Effector memory CD8-positive, alpha-beta T cell (primary cell): ENCODE measurements around the gene CFAP74.

Experiments
- ATAC-seq: fragments of 150-1000 bp; cut with Tn5 transposase; replicated peaks from 2 replicates; pipeline ENCODE4 v1.10.0; 2021; ENCODE audit warnings: mild to moderate bottlenecking, moderate library complexity
- DNase-seq, 3 experiments: peaks; one replicate each; pipeline ENCODE4 v3.0.0; 2021
- H3K27ac Mint-ChIP-seq, 2 donors: one replicate each; pipeline ENCODE4 v1.8.0; 2022; ENCODE audit warnings: mild to moderate bottlenecking in 2 of 2, mixed read lengths in 2 of 2, moderate library complexity in 2 of 2
- H3K27me3 Mint-ChIP-seq, 2 donors: one replicate each; pipeline ENCODE4 v1.8.0; 2022; ENCODE audit warnings: mixed read lengths in 2 of 2
- H3K36me3 Mint-ChIP-seq: one replicate; pipeline ENCODE4 v1.8.0; 2022; ENCODE audit warnings: mild to moderate bottlenecking, moderate library complexity, mixed read lengths; ENCODE audit not compliant: insufficient read depth
- H3K4me1 Mint-ChIP-seq, 2 donors: one replicate each; pipeline ENCODE4 v1.8.0; 2022; ENCODE audit warnings: low read depth in 2 of 2, mixed read lengths in 2 of 2
- H3K4me3 Mint-ChIP-seq, 2 donors: one replicate each; pipeline ENCODE4 v1.8.0; 2022; ENCODE audit warnings: mild to moderate bottlenecking in 2 of 2, mixed read lengths in 2 of 2, moderate library complexity in 2 of 2
- H3K9me3 Mint-ChIP-seq, 2 donors: one replicate each; pipeline ENCODE4 v1.8.0; 2022; ENCODE audit warnings: mixed read lengths in 2 of 2

Gene CFAP74

DNA sequence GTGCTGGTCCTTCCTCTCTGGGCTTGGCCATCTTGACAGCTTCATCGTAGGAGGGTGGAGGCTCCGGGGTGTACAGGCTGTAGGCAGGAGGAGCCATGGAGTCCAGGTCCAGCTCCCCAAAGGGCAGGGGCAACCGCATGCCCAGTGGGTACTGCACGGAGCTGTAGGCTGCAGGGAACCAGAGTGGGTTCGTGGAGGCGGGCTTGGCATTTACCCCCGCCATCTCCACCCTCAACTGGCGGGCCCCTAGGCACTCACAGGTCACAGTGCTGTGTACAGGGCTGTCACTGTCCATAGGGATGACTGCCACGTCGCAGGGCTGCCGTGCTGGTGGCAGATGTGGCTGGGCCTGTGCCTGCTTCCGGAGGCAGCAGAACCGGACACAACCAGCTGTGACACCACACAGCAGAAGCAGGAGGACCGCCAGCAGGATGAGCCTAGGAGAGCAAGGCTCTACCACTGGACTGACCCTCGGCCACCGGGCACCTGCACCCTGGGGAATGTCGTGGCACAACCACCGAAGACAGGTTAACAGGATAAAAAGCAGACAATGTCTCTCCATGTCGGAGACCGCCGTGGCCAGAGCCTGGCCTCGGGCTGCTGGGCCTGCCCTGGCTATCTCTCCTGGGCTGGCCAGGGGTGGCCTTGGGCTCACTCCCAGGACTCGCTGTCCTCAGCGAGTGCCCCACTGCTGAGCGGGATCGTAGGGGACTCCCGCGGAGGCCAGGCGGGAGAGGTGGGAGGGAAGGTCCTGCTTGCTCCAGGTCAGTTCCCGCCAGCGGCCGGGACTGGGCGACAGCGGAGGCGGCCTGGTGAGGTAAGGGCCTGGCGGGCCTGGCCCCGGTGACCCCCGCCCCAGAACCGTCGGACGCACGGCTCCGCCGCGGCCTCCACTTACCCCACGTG, 85.3 kb downstream of the CFAP74 start:
- H3K4me1 Mint-ChIP-seq = peaks cover 6 to 7% of the 10 kb centered on the region in 2 donors
- no peaks in the 10 kb centered on the region for H3K9me3 Mint-ChIP-seq
- H3K36me3 Mint-ChIP-seq = peaks cover 9% of the 10 kb centered on the region
- peak overlapping the region; percentile 56 to 60 for H3K4me3 Mint-ChIP-seq
- H3K27ac Mint-ChIP-seq = no peak overlapping the region
- ATAC-seq = no peak
- peaks cover 7 to 11% of the 10 kb centered on the region in 2 donors for H3K27me3 Mint-ChIP-seq
- no peak for DNase-seq

DNA sequence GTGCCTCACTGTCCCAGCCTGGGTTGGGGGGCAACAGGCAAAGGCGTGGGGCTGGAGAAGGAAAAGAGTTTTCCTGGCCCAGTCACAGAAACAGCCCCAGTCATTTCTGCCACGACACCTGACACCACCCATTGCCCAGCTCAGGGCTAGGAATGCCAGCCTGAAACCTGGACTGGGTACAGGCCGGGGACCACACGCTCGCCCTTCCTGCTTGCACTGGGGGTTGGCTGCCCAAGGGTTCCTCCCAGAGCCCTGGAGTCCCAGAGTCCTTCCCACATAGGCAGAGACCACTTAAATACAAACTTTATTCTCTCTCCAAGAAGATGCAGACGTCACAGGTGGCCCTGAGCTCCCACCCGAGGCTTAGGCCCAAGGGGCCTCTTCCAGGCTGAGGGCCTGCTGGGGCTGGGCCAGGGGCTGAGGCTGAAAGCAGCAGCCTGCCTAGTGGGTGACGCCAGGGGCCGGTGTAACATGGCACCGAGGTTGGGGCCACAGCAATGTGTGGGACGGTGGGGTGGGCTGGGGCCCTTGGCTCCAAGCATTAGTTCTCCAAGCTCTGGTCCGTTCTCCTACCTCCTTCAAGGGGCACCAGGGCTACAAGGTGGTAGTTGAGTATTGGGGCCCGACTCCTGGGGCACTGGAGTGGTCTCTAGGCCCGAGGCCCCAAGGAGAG, 86.1 kb downstream of the CFAP74 start:
- peak overlapping the region; percentile 56 to 60 for H3K4me3 Mint-ChIP-seq
- no peaks in the 10 kb centered on the region for H3K9me3 Mint-ChIP-seq
- ATAC-seq = no peak
- H3K36me3 Mint-ChIP-seq = peaks cover 9% of the 10 kb centered on the region
- peaks cover 7 to 11% of the 10 kb centered on the region in 2 donors for H3K27me3 Mint-ChIP-seq
- H3K4me1 Mint-ChIP-seq = peaks cover 6 to 7% of the 10 kb centered on the region in 2 donors
- no peak for DNase-seq
- peak overlapping the region in 1 of 2 donors; percentile 25 for H3K27ac Mint-ChIP-seq

DNA sequence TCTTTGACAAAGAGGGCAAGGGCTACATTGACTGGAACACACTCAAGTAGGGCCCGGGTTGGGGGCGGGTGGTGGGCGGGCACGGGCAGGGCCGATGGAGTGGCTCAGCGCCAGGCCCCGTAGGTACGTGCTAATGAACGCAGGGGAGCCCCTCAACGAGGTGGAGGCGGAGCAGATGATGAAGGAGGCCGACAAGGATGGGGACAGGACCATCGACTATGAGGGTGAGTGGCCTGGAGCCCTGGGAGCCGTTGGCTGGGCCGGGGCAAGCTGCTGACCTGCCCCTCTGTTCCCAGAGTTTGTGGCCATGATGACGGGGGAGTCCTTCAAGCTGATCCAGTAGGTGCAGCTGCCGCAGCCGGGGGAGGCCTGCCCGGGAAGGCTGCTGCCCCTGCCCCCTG, 86.7 kb downstream of the CFAP74 start:
- H3K27ac Mint-ChIP-seq = no peak overlapping the region
- peaks cover 7 to 11% of the 10 kb centered on the region in 2 donors for H3K27me3 Mint-ChIP-seq
- H3K4me1 Mint-ChIP-seq = peaks cover 6 to 7% of the 10 kb centered on the region in 2 donors
- ATAC-seq (no peak), DNase-seq (no peak)
- no peak overlapping the region for H3K4me3 Mint-ChIP-seq
- H3K9me3 Mint-ChIP-seq = no peaks in the 10 kb centered on the region
- H3K36me3 Mint-ChIP-seq = peaks cover 9% of the 10 kb centered on the region

DNA sequence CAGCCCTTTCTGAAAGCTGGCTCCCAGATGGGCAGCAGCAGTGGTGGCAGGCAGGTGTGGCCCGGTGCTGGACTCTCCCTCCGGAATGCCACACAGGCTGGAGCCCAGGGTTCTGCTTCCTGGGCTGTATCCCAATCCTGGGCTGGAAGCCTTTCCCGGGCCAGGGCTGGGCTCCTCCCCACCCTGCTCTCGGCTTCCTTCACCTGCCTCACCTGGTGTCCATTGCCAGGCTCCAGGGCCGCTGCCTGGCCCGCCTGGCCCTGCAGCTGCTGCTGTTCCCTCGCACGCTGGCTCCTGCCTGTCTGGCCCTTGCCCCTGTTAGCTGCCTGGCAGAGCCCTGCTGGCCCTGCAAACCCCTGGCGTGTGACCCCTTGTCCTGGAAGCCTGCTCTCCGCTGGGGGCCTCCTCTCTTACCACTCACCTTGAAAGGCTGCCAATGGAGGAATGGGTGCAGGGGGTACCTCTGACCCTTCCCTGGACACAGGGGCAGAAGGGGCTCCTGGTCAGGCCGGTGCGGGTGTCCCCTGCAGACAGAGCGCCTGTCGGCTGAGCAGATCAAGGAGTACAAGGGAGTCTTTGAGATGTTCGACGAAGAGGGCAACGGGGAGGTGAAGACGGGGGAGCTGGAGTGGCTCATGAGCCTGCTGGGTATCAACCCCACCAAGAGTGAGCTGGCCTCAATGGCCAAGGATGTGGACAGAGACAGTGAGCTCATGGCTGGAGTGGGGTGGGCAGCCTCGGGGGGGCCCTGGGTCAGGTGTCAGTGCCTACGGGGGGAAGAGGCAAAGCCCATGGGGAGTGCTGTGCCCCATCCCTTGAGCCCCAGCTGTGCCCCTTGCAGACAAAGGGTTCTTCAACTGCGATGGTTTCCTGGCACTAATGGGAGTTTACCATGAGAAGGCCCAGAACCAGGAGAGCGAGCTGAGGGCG, 87.4 kb downstream of the CFAP74 start:
- peaks cover 7 to 11% of the 10 kb centered on the region in 2 donors for H3K27me3 Mint-ChIP-seq
- peak overlapping the region in 1 of 2 donors; percentile 29 for H3K4me3 Mint-ChIP-seq
- DNase-seq = no peak
- H3K4me1 Mint-ChIP-seq = peaks cover 7 to 8% of the 10 kb centered on the region in 2 donors
- ATAC-seq = no peak
- no peaks in the 10 kb centered on the region for H3K9me3 Mint-ChIP-seq
- H3K27ac Mint-ChIP-seq = no peak overlapping the region
- H3K36me3 Mint-ChIP-seq = peaks cover 9% of the 10 kb centered on the region

DNA sequence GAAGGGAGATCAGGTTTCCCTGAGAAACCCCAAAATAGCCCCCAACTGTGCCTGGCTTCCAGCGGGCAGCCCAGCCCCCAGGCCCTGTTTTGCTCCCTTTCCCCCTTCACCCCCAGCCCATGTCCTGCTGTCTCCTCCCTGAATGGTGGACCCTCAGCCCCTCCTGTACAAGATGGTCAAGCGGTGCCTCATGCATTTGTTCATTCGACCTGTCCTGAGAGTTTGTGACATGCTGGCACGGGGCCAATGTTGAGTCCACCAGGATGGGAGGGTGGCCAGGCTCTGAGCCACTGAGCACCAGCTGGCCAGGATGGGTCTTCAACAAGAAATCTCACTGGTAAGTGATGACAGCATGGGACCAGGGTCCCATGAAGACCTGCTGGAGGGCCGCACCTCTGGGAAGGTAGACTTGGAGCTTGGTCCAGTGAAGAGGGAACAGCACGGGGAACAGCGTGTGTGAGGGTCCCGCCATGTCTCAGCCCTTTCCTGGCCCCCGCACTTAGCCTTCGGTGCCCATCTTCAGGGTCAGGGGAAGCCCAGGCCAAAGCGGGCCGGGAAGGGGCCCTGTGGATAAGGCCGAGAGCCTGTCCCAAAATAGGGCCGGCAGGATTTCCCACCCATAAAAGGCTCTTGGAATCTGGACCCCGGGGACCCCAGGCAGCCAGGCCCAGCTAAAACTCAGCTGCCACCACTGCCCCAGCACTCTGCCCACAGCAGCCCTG, 88.5 kb downstream of the CFAP74 start, which contains the start of gene CALML6:
CALML6 (plus strand) TSS at position 290 of the 722 bp plus-strand sequence; CDS start at position 311, 21 bp downstream.
- no peak for ATAC-seq
- H3K36me3 Mint-ChIP-seq = peaks cover 9% of the 10 kb centered on the region
- no peak for DNase-seq
- peaks cover 7 to 11% of the 10 kb centered on the region in 2 donors for H3K27me3 Mint-ChIP-seq
- no peak within 1 kb of the TSS for H3K27ac Mint-ChIP-seq
- peaks cover 11% of the 10 kb centered on the region in 2 donors for H3K4me1 Mint-ChIP-seq
- H3K9me3 Mint-ChIP-seq = no peaks in the 10 kb centered on the region
- no peak within 1 kb of the TSS for H3K4me3 Mint-ChIP-seq

DNA sequence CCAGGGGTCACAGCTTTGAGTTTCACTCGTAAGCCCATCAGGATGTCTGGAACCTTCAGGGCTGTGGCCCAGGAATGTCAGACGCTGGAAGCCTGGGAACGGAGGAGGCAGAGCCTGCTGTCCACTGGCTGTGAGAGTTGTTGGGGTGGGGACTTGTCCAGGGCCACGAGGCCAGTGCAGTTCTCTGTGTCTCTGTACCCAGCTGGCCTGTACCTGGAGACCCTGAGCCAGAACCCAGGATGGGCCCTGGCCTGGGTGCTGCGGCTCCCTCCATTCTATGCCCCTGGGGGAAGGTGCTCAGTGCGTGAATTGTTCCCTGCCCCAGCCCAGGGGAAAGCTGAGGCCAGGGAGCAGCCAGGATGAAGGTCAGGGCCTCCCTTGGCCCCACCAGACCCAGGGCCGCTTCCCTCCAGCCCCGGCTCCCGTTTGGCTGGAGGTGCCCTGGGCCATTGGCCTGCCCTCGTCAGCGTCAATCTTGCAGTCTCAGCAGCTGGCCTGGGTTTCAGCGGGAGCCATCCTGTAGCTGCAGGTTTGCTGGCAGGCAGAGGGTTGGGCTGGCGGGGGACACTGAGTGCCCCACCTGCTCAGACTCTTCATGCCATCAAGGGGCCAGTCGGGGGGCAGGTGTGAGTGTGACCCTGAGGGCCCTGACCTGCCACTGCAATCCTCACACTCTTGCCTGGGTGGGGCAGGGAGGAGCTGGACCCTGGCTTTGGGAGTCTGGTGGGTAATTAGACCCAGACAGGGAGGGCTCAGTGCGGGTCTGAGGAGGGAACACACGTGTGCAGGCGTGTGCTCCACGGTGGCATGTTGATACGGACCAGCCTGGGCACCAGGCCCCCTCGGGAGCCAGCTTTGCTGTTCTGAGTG, 89.2 kb downstream of the CFAP74 start:
- no peak for DNase-seq

DNA sequence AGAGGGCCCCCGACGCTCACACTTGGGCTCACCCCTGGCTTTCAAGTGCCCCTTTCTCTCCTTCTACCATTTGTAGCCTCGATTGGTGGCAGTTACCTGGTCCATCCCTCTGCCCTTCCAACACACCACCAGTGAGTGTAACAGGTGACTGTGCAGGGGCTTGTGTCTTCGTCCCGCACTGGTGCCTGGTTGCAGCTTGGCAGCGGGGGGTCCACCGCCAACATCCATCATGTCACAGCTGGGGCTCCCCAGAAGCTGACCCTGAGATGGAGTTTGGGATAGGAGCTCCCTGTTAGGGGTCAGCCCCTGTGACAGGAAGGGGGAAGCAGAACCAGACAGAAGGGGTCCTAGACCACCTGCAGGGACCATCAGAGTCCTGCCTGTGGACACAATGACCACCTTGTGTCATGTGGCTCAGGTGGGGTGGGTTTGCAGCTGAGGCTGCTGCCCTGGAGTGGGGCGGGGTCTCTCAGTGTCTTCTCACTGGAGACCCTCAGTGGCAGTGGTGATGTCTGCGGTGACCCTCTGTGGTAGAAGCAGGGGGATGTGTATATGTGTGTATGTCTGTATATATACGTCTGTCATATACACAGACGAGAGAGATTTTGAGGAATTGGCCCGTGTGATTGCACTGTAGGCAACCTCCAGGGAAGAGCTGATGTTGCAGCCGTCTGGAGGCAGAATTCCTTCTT, 92.1 kb downstream of the CFAP74 start:
- Mint-ChIP-seq H3K36me3 (peaks cover 5% of the 10 kb centered on the region), H3K27ac (peak overlapping the region in 1 of 2 donors; percentile 65), H3K27me3 (peaks cover 7 to 11% of the 10 kb centered on the region in 2 donors), H3K9me3 (no peaks in the 10 kb centered on the region), H3K4me3 (no peak overlapping the region), H3K4me1 (peaks cover 14 to 16% of the 10 kb centered on the region in 2 donors)
- DNase-seq = no peak
- no peak for ATAC-seq

More for the DNA sequence above, 89.2 kb downstream of the CFAP74 start:
- H3K4me3 Mint-ChIP-seq = no peak overlapping the region
- H3K36me3 Mint-ChIP-seq = peaks cover 7% of the 10 kb centered on the region
- no peaks in the 10 kb centered on the region for H3K9me3 Mint-ChIP-seq
- peaks cover 7 to 11% of the 10 kb centered on the region in 2 donors for H3K27me3 Mint-ChIP-seq
- no peak for ATAC-seq
- H3K27ac Mint-ChIP-seq = no peak overlapping the region
- H3K4me1 Mint-ChIP-seq = peaks cover 14 to 15% of the 10 kb centered on the region in 2 donors

DNA sequence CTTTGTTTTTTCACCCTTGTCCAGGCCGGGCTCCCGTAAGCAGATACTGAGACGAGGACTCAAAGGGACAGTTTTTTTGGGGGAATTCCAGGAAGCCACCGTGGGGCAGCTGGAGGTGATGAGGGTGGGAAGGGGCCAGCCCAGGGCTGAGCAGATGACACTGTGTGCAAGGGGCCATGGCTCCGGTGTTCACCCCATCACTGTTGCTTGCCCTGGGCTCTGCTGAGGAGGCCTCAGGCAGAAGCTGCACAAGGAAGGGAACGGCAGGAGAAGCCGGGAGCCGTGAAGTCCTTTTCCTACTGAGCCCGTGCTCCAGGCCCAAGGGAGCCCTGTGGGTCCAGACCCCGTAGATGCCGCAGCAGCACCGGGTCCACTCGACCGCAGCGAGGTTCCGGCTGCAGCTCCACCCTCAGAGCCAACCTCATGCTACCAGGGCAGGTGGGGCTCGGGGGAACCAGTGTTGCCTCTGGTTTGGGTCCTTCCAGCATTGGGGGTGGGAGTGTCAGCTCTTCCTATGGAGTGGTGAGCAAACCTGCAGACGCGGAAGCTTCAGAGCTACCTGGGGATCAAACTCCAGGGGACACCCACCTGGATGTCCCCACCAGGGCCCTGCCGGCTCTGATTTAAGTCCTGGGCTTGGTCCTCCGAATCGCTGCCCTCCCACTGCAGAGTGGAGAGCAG, 92.8 kb downstream of the CFAP74 start:
- peaks cover 7 to 11% of the 10 kb centered on the region in 2 donors for H3K27me3 Mint-ChIP-seq
- no peaks in the 10 kb centered on the region for H3K9me3 Mint-ChIP-seq
- ATAC-seq (no peak), DNase-seq (no peak)
- peak overlapping the region; percentile 69 to 79 for H3K4me3 Mint-ChIP-seq
- peaks cover 15 to 18% of the 10 kb centered on the region in 2 donors for H3K4me1 Mint-ChIP-seq
- H3K36me3 Mint-ChIP-seq = peaks cover 7% of the 10 kb centered on the region
- H3K27ac Mint-ChIP-seq = peak overlapping the region; percentile 90 to 93

DNA sequence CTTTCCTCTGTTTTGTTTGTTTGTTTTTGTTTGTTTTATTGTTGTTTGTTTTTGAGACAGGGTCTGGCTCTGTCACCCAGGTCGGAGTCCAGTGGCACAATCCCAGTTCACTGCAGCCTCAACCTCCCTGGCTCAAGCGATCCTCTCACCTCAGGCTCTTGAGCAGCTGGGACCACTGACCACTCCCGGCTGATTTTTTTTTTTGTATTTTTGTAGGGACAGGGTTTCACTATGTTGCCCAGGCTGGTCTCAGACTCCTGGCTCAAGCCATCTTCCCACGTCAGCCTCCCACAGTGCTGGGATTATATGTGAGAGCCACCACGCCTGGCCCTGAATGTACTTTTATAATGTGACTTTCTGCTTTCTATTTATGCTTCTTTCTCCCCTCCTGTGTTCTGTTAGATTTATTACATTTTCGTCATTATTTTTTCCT, 93.5 kb downstream of the CFAP74 start:
- H3K4me3 Mint-ChIP-seq = peak overlapping the region; percentile 69 to 79
- no peaks in the 10 kb centered on the region for H3K9me3 Mint-ChIP-seq
- H3K27me3 Mint-ChIP-seq = peaks cover 7 to 11% of the 10 kb centered on the region in 2 donors
- no peak for ATAC-seq
- peaks cover 10% of the 10 kb centered on the region for H3K36me3 Mint-ChIP-seq
- peaks cover 15 to 18% of the 10 kb centered on the region in 2 donors for H3K4me1 Mint-ChIP-seq
- no peak for DNase-seq
- H3K27ac Mint-ChIP-seq = peak overlapping the region; percentile 90 to 93

DNA sequence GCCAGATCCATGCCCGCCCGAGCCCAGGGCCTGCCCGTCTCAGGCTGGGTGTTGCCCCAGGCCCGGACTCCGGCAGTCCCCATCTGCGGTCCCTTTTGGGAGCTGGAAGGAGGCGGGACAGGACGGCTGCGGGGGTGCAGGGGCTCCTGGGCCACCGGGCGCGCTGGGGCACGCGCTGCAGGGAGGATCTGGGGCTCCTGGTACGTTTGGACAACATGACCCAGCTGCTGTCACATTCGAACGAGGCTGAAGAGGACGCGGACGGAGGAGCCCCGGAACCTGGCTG, 95.1 kb downstream of the CFAP74 start:
- no peak for DNase-seq
- ATAC-seq = no peak
- peak overlapping the region in 1 of 2 donors; percentile 93 for H3K27ac Mint-ChIP-seq
- H3K4me3 Mint-ChIP-seq = peak overlapping the region; percentile 69 to 79
- H3K36me3 Mint-ChIP-seq = peaks cover 10% of the 10 kb centered on the region
- peaks cover 12 to 18% of the 10 kb centered on the region in 2 donors for H3K4me1 Mint-ChIP-seq
- peaks cover 0 to 2% of the 10 kb centered on the region in 2 donors for H3K27me3 Mint-ChIP-seq
- H3K9me3 Mint-ChIP-seq = no peaks in the 10 kb centered on the region
